ENCODE measurements around the gene WNK4.
A peak's percentile ranks its signal among the peaks of the same experiment; 100 is the strongest.

WNK4 gene

DNA sequence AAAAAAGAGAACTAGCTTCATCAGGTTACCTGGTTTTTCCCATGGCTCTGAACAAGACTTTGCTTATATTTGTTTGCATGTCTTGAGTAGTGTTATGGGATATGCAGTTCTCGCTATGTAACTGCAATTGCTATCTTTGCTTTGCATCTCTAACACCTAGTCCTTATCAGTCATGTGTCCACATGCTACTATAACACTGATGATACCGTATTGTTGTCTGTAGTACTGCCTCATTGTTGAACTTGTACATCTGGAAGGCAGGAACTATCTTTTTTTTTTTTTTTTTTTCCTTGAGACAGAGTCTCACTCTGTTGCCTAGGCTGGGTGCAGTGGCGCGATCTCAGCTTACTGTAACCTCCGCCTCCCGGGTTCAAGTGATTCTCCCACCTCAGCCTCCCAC, 55.3 kb downstream of the WNK4 start:
- no peak for TF ChIP-seq CTCF (conservative IDR thresholded peaks at IDR 0.05; ENCODE audit: low read depth, low read length)
- peaks cover 33% of the 10 kb centered on the region for H3K36me3 ChIP-seq (ENCODE audit: insufficient read depth)
- no peak overlapping the region for H3K4me3 ChIP-seq (IDR thresholded peaks at IDR 0.05; ENCODE audit: insufficient read depth, low read depth, low read length)
- no peak overlapping the region for H2AFZ ChIP-seq (ENCODE audit: low read depth)
- peaks cover 19% of the 10 kb centered on the region for H3K4me1 ChIP-seq (ENCODE audit: low read depth, poor library complexity, severe bottlenecking)
- H4K20me1 ChIP-seq (ENCODE audit: insufficient read depth) = no peaks in the 10 kb centered on the region
- no peaks in the 10 kb centered on the region for H3K27me3 ChIP-seq (ENCODE audit: insufficient read depth, low read depth)
- H3K79me2 ChIP-seq (ENCODE audit: insufficient read depth, low read depth) = peaks cover 55% of the 10 kb centered on the region
- H3K27ac ChIP-seq = no peak overlapping the region
- H3K4me2 ChIP-seq = no peak overlapping the region
- no peak overlapping the region for H3K9ac ChIP-seq

- H3K4me1 ChIP-seq (ENCODE audit: low read depth, poor library complexity, severe bottlenecking) = peaks cover 32% of the 10 kb centered on the region
- no peaks in the 10 kb centered on the region for H4K20me1 ChIP-seq (ENCODE audit: insufficient read depth)
- H3K36me3 ChIP-seq (ENCODE audit: insufficient read depth) = peaks cover 34% of the 10 kb centered on the region
- TF ChIP-seq CTCF (conservative IDR thresholded peaks at IDR 0.05; ENCODE audit: low read depth, low read length) = no peak
- H3K9ac ChIP-seq = no peak overlapping the region
- no peak overlapping the region for H3K4me3 ChIP-seq (IDR thresholded peaks at IDR 0.05; ENCODE audit: insufficient read depth, low read depth, low read length)
- H3K79me2 ChIP-seq (ENCODE audit: insufficient read depth, low read depth) = peaks cover 10% of the 10 kb centered on the region; the same call in 1 of the 2 replicates
- H3K27ac ChIP-seq = no peak overlapping the region
- H3K4me2 ChIP-seq = no peak overlapping the region
- H3K27me3 ChIP-seq (ENCODE audit: insufficient read depth, low read depth) = no peaks in the 10 kb centered on the region
- no peak overlapping the region for H2AFZ ChIP-seq (ENCODE audit: low read depth)
Observed at GRCh38 chr17:42841975-42842685, 61.7 kb downstream of the WNK4 start.

- H3K27me3 ChIP-seq (ENCODE audit: insufficient read depth, low read depth) = no peaks in the 10 kb centered on the region
- H3K4me2 ChIP-seq = no peak overlapping the region
- peaks cover 24% of the 10 kb centered on the region for H3K36me3 ChIP-seq (ENCODE audit: insufficient read depth)
- no peak overlapping the region for H3K4me3 ChIP-seq (IDR thresholded peaks at IDR 0.05; ENCODE audit: insufficient read depth, low read depth, low read length)
- no peak overlapping the region for H2AFZ ChIP-seq (ENCODE audit: low read depth)
- peak; percentile 90 for TF ChIP-seq CTCF (conservative IDR thresholded peaks at IDR 0.05; ENCODE audit: low read depth, low read length)
- H3K79me2 ChIP-seq (ENCODE audit: insufficient read depth, low read depth) = no peaks in the 10 kb centered on the region
- H4K20me1 ChIP-seq (ENCODE audit: insufficient read depth) = no peaks in the 10 kb centered on the region
- H3K9ac ChIP-seq = no peak overlapping the region
- H3K27ac ChIP-seq = no peak overlapping the region
- peaks cover 43% of the 10 kb centered on the region for H3K4me1 ChIP-seq (ENCODE audit: low read depth, poor library complexity, severe bottlenecking)
Observed at GRCh38 chr17:42843358-42843934, 63.0 kb downstream of the WNK4 start.

- Histone ChIP-seq H3K4me3 (IDR thresholded peaks at IDR 0.05; ENCODE audit: insufficient read depth, low read depth, low read length) (no peak within 1 kb of the TSS), H3K79me2 (ENCODE audit: insufficient read depth, low read depth) (no peaks in the 10 kb centered on the region), H3K9ac (no peak within 1 kb of the TSS), H3K27ac (no peak within 1 kb of the TSS), H3K4me1 (ENCODE audit: low read depth, poor library complexity, severe bottlenecking) (peaks cover 52% of the 10 kb centered on the region), H2AFZ (ENCODE audit: low read depth) (no peak within 1 kb of the TSS), H3K36me3 (ENCODE audit: insufficient read depth) (peaks cover 16% of the 10 kb centered on the region; the same call in 1 of the 2 replicates), H4K20me1 (ENCODE audit: insufficient read depth) (no peaks in the 10 kb centered on the region), H3K27me3 (ENCODE audit: insufficient read depth, low read depth) (no peaks in the 10 kb centered on the region), H3K4me2 (peak within 1 kb of the TSS; percentile 1; the same call in 1 of the 2 replicates)
- TF ChIP-seq CTCF (conservative IDR thresholded peaks at IDR 0.05; ENCODE audit: low read depth, low read length) = no peak
Observed at GRCh38 chr17:42844271-42844670, 63.9 kb downstream of the WNK4 start, which contains the start of gene AOC2. TSS of gene AOC2 (plus strand) at chr17:42844580. CDS start at chr17:42844627, 47 bp downstream.
